ENCODE data around the gene TBL2. TPM values are rescaled to one million over a fixed set of nuclear protein-coding genes. Genes with fewer than 3 reads are reported as not detected.
A peak's percentile ranks its signal among the peaks of the same experiment; 100 is the strongest.
"Not testable (repeated sequence)": the region's sequence is repeated elsewhere in the genome, so short reads cannot be mapped to it uniquely, and the experiment has no call there.

The TBL2 gene
- total RNA-seq, 1 experiment from 2014 or later = 34.5 TPM

DNA sequence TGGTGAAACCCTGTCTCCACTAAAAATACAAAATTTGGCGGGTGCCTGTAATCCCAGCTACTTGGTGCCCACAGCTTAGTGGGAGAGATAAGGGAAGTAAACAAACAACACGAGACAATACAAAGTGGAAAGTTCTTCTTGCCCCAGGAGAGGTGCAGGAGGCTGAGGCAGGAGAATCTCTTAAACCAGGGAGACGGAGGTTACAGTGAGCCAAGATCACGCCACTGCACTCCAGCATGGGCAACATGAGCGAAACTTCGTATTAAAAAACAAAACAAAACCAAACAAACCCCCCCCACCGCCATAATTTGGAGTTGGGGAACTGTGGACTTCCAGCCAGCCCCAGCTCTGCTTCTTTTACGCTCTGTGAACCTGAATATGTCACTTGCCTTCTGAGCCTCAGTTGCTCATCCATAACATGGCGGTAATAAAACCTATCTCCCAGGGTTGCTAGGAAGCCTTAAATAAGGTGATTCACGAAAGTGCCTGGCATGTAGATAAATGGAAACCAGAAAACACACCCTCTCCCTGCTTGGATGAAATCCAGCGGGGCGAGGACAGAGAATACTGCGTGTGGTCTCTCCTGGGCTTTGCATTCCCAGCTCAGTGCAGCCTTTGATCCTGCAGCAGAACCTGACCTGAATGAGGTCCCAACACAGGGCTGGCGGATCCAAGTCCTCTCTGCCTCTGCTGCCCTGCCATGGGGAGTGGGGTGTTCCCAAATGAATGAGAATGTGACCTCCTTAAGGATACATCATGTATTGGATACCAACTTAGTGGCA lies 35.8 kb upstream of the TBL2 start:
- no peak overlapping the region for H3K4me3 ChIP-seq (ENCODE audit: insufficient read depth, low read depth, low read length)
- H3K27me3 ChIP-seq (ENCODE audit: control insufficient read depth, insufficient read depth, low read length) = peaks cover 4% of the 10 kb centered on the region; the same call in 1 of the 2 replicates
- DNase-seq = no peak
- H3K36me3 ChIP-seq (replicated peaks; ENCODE audit: control insufficient read depth, insufficient read depth, low read length) = no peaks in the 10 kb centered on the region

DNA sequence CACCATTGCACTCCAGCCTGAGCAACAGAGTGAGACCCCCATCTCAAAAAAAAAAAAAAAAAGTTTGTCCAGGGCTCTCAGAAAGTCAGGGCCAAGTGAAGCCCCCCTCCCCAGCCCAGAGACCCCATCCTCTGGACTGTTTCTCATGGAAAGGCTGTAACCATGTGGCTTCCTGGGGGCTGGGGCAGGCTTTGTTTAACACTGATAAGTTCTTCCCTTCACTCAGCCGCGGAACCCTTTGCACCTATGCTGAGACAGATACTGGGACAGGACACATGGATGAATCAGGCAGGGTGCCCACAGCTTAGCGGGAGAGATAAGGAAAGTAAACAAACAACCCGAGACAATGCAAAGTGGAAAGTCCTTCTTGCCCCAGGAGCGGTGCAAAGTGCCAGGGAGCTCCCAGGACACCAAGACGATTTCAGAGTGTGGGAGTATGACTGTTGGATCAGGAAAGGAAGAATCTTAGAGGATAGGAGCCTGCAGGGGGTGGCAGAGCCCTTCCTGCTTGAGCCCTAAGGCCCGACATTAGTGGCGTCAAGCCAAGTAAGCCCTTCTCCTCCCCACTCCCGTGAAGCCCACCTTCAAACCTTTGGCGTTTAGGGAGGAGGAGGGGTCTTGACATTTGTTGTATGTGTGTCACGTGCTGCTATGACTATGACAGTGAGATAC lies 34.4 kb upstream of the TBL2 start:
- H3K4me3 ChIP-seq (ENCODE audit: insufficient read depth, low read depth, low read length) = no peak overlapping the region
- DNase-seq = peak; percentile 57
- peaks cover 4% of the 10 kb centered on the region; the same call in 1 of the 2 replicates for H3K27me3 ChIP-seq (ENCODE audit: control insufficient read depth, insufficient read depth, low read length)
- H3K36me3 ChIP-seq (replicated peaks; ENCODE audit: control insufficient read depth, insufficient read depth, low read length) = no peaks in the 10 kb centered on the region

- no peak overlapping the region for H3K4me3 ChIP-seq (ENCODE audit: insufficient read depth, low read depth, low read length)
- no peak for DNase-seq
- no peaks in the 10 kb centered on the region for H3K36me3 ChIP-seq (replicated peaks; ENCODE audit: control insufficient read depth, insufficient read depth, low read length)
- peaks cover 6% of the 10 kb centered on the region; the same call in 1 of the 2 replicates for H3K27me3 ChIP-seq (ENCODE audit: control insufficient read depth, insufficient read depth, low read length)
These were observed 32.7 kb upstream of the TBL2 start for GRCh38 chr7:73611017-73611555.

DNA sequence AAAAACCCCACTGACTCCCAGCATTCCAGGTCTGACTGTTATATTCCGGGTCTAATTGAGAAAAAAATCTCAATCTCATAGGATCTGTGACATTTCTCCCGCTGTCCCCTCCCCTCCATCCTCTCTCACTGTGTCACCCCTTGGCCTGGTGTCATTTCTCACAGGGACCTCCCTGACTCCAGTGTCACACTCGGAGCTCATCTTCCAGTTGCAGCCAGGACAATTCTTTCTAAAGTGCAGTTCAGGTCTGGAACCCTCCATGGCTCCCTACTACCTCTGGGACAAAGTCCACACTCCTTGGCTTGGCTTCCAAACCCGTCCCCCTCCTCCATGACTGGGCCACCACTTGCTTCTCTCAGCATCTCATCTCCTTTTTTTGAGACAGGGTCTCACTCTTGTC lies 31.7 kb upstream of the TBL2 start:
- no peak for DNase-seq
- no peak overlapping the region for H3K4me3 ChIP-seq (ENCODE audit: insufficient read depth, low read depth, low read length)
- H3K36me3 ChIP-seq (replicated peaks; ENCODE audit: control insufficient read depth, insufficient read depth, low read length) = no peaks in the 10 kb centered on the region
- peaks cover 8% of the 10 kb centered on the region; the same call in 1 of the 2 replicates for H3K27me3 ChIP-seq (ENCODE audit: control insufficient read depth, insufficient read depth, low read length)

GRCh38 chr7:73607692-73607983 lies 29.3 kb upstream of the TBL2 start:
- not testable (repeated sequence) for DNase-seq; H3K27me3 ChIP-seq (ENCODE audit: control insufficient read depth, insufficient read depth, low read length); H3K4me3 ChIP-seq (ENCODE audit: insufficient read depth, low read depth, low read length); H3K36me3 ChIP-seq (replicated peaks; ENCODE audit: control insufficient read depth, insufficient read depth, low read length)

DNA sequence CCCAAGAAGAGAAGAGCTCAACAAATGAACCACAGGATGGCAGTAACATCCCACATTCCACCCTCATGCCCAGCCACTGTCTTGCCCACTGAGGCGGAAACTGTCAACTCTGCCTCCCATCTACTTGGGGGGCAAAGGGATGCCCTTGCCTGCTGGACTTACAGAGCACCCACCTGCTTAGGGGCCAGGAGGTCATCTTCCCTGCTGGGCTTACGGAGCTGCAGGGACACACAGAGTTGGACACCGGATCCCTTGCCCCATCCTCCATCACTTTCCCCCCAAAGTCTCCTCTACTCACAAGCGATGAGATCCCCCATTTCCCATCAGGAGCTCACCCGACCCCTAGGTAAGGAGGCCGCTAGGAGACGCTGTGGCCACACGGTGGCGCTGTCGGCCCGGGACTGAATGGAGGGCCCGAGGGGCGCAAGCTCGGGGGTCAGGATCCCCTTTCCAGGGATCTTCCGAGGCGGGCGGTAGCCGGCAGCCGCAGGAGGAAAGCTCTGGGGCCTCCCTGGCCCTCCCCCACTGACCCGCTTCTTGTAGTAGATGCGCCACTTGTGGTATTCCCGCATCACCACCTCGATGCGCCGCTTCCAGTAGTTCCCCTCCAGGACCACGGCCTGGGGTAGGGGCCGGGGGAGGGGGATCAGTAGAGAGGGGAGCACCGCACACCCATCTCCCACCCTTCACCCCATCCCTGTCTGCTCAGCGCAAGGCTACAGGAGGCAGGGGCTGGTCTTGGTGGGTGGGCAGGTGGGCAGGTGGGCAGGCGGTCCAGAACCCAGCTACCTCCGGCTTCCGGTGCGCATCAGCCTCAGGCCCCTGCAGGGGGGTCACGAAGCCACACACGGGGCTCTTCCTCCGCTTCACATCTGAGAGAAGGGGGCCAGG lies 28.7 kb upstream of the TBL2 start:
- Histone ChIP-seq H3K4me3 (ENCODE audit: insufficient read depth, low read depth, low read length) (peak overlapping the region; percentile 40), H3K27me3 (ENCODE audit: control insufficient read depth, insufficient read depth, low read length) (peaks cover 4% of the 10 kb centered on the region; the same call in 1 of the 2 replicates), H3K36me3 (replicated peaks; ENCODE audit: control insufficient read depth, insufficient read depth, low read length) (no peaks in the 10 kb centered on the region)
- peak; percentile 98 for DNase-seq

DNA sequence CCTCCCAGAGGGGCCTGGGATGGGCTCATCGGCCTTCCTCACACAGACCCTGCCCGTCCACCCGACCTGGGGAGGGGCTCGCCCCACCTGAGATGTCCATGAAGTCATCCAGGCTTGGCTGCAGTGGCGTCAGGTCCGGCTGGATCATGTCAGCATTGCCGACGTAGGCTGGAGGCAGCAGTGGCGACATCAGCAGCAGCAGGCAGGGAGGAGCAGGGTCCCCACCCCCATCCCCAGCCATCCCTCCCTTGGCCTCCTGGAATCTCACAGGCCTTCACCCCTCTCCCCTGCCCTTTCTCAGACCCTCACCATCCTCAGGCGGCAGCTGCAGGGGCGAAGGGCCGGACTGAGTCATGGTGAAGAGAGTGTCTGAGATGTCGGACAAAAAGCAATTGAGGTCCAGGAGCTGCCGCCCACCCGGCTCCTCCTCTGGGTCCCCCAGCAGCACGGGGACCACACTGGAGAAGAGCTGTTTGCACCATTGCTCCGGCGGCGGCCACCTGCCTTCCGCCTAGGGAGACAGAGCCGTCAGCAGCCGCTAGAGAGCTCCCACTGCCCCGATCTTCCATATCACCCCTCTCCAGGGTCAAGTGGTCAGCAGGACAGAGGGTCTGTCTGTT lies 27.3 kb upstream of the TBL2 start:
- Histone ChIP-seq H3K27me3 (ENCODE audit: control insufficient read depth, insufficient read depth, low read length) (peaks cover 4% of the 10 kb centered on the region; the same call in 1 of the 2 replicates), H3K36me3 (replicated peaks; ENCODE audit: control insufficient read depth, insufficient read depth, low read length) (no peaks in the 10 kb centered on the region), H3K4me3 (ENCODE audit: insufficient read depth, low read depth, low read length) (no peak overlapping the region)
- DNase-seq = no peak

DNA sequence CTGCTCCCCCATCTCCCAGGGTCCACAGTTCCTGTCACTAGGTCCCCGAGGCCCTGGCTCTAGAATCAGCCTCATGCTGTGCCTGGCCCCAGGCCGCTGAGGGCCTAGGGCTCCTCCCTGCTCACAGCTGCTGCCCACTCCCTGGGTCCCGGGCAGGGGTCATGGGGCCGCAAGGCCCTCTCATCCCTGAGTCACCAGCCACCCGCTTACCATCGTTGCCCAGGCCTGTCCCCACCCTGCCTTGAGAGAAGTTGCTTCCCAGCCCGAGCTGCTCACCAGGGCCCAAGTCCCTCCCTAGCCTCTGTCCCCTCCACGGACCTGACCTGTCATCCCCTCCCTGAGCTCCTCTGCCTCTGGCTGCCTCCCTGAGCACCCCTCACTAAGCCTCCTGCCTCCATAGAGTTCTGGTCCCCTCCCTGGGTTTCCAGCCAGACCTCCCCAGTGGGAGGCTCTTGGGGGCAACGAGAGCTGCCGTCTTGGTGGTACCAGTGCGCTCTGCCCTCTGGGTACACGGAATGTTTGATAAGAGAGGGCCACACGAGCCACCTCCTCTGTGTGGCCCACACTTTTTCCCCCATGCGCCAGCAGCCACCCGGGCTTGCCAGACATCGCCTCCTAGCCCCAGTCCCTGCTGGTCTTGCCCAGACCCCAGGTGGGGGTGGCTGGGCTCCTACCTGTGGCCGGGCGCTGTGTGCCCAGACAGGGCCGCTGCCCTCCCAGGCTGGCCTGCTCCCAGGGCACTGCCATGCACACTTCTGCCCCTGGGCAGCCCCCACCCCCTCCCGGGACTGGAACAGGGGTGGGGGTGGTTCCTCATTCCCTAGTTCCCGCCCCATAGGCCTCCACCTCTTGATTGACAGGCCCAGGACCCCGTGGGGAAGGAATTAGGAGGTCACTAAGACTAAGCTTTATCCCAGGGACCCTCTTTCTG lies 24.6 kb upstream of the TBL2 start:
- DNase-seq = peak; percentile 89
- H3K4me3 ChIP-seq (ENCODE audit: insufficient read depth, low read depth, low read length) = no peak overlapping the region
- no peaks in the 10 kb centered on the region for H3K36me3 ChIP-seq (replicated peaks; ENCODE audit: control insufficient read depth, insufficient read depth, low read length)
- peaks cover 4% of the 10 kb centered on the region; the same call in 1 of the 2 replicates for H3K27me3 ChIP-seq (ENCODE audit: control insufficient read depth, insufficient read depth, low read length)

GRCh38 chr7:73599916-73600315 lies 21.5 kb upstream of the TBL2 start:
- H3K4me3 ChIP-seq (ENCODE audit: insufficient read depth, low read depth, low read length) = no peak overlapping the region
- DNase-seq = no peak
- H3K27me3 ChIP-seq (ENCODE audit: control insufficient read depth, insufficient read depth, low read length) = no peaks in the 10 kb centered on the region
- no peaks in the 10 kb centered on the region for H3K36me3 ChIP-seq (replicated peaks; ENCODE audit: control insufficient read depth, insufficient read depth, low read length)

- Histone ChIP-seq H3K36me3 (replicated peaks; ENCODE audit: control insufficient read depth, insufficient read depth, low read length) (no peaks in the 10 kb centered on the region), H3K4me3 (ENCODE audit: insufficient read depth, low read depth, low read length) (no peak overlapping the region), H3K27me3 (ENCODE audit: control insufficient read depth, insufficient read depth, low read length) (no peaks in the 10 kb centered on the region)
- no peak for DNase-seq
These were observed 20.9 kb upstream of the TBL2 start for GRCh38 chr7:73599151-73599882.

DNA sequence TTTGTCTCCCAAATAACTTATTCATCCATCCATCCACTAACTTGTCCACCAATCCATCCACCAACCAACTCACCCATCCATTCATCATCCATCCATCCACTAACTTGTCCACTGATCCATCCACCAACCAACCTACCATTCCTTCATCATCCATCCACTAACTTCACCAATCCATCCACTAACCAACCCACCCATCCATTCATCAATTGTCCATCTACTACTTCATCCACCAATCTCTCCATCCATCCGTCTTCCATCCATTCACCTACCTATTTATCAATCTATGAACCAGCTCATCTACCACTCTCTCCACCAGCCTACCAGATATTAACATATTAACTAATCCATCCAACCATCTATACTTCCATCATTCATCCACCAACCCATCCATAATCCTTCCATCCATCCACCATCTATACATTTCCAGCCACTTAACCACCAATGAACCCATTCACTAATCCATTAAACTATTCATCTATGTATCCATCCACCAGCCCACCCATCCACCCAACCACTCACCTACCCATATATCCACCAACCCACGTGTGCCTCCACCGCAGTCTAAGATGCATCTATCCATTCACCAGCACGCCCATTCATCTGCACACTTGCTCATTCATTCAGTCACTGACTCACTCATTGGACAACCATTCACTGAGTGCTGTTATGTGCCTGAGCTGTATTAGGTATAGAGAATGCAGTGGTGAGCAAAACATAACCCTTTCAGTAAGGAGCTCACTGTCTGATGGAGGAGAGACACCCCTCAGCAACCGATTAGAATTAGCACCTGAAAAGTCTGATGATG lies 19.8 kb upstream of the TBL2 start:
- no peaks in the 10 kb centered on the region for H3K27me3 ChIP-seq (ENCODE audit: control insufficient read depth, insufficient read depth, low read length)
- H3K36me3 ChIP-seq (replicated peaks; ENCODE audit: control insufficient read depth, insufficient read depth, low read length) = no peaks in the 10 kb centered on the region
- no peak overlapping the region for H3K4me3 ChIP-seq (ENCODE audit: insufficient read depth, low read depth, low read length)
- DNase-seq = no peak

Data from H7 (cell line).